HG02763 (cell line): ENCODE results near the gene NR2F1-AS1.

ENCODE experiments used
- ATAC-seq: cut with Tn5 transposase; IDR thresholded peaks from one replicate; pipeline ENCODE4 v1.9.1; 2021; ENCODE audit warnings: mild to moderate bottlenecking, moderate library complexity; ENCODE audit not compliant: unreplicated experiment

The NR2F1-AS1 gene

DNA sequence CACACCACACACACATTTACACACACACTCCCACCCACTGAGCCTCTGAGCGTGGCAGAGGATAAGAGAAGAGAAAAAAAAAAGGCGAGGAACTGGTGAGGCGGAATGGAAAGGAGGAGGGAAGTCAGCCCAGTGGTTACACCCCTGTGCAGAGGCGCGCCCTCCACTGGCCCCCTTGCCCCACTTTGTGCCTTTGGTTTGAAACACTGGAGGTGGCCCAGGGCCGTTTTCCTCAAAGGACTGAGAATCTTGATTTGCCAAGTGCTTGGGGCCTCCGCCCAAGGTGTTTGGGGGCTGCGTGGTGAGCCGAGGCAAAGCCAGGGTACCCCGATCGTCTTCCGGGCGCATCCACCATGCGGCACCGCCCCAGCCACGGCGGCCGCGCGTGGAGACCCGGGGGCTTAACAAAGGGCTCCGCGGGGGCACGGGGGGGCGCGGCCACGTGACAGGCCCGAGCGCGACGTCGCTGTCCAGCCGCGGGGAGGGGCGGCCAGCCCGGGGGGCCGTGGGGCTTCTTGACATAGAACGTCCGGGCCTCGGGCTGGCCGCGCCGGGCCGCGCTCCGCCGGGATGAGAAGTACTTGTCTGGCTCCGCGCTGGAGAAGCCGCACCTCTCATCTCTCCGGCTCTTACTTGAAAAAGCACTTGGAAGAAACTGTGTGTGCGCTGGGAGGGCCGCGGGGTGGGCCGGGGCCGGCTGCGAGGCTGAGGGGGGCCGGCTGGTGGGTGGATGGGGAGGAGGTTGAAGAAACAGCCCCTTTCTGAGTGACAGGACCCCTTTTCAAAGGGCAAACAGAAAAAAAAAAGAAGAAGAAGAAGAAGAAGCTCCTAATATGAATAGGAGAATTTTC is 23.0 kb upstream of the NR2F1-AS1 start:
- ATAC-seq: no peak

DNA sequence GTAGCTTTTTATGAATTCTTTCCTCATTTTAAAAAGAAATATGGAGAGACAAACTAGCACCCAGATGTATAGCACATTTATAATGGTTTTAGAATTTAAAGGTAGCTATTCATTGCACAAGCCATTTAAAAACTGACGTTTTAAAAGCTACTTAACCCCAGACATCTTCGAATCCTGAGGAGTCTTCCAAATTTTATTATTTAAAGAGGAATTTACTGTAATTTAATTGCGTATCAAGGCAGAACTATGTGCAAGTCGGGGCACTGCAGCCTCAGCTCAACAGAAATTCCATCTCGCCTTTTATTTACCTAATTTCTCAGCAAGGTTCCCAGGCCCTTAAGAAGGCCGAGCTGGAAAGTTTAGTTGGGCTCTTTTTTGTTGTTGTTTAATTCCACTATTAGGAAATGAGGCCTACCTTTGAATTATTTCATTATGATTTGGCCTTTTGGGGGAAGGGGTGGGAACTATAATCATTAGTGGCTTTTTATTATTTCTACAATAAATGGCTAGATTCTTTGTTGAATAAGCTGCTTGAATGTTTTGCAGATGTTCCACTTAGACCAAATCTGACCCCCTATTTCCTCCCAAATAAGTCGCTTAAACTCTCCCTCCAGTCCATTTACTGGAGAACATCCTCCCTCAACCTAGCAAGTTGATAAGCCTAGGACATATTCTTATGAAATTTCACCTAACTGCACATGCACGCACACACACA is 22.2 kb upstream of the NR2F1-AS1 start:
- ATAC-seq: no peak

- no peak for ATAC-seq
Observed at GRCh38 chr5:93602241-93603077, 21.4 kb upstream of the NR2F1-AS1 start.

DNA sequence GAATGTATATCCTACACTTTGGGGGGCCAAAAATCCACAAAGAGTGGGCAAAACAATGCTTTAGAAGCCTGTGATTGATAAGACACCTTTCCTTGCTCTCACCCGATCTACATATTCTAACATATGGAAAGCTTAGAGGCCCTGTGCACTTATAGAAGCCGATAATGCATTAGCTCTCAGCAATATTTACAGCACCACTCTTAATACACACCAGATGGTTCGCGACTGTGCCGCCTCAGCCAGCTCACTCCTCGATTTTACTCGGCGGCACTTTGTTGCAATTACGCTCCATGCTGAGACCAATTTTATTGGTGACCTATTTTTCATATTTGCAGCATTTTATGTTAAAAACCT is 20.8 kb upstream of the NR2F1-AS1 start:
- ATAC-seq: no peak

DNA sequence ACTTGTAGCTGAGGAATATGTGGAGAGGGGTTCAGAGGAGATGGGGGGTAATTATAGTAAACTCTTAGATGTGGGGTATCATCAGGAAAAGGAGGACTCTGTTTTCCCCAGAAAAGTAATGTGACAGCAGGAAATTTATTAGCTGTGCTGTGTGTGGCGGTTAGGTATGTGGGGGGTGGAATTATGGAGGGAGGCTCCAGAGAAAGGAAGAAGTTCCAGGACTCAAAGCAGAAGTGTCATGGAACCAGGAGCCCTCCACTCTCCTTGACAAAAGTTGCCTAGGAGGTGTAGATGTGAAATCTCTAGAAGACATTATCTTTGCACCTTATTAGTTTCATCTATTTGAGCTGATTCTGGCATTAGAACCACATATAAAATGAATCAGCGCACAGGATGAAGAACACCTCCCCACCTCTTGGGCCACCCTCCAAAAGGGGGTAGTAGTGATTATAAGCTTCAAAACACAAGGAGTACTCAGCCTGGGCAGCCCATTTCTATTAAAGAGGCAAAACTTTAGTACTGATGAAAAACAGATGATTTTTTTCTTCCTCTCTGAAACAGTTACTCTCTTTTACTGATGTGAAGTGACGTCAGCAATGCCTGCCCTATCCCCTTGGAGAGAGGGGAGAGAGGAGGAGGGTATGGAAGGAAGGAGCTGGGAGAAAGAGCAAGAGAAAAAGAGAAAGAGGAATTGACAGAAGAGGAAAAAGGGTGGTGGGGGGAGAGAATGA is 20.2 kb upstream of the NR2F1-AS1 start:
- no peak for ATAC-seq

GRCh38 chr5:93600409-93601070 is 19.5 kb upstream of the NR2F1-AS1 start:
- ATAC-seq: no peak

- no peak for ATAC-seq
Observed at GRCh38 chr5:93599399-93600120, 18.5 kb upstream of the NR2F1-AS1 start.

GRCh38 chr5:93599001-93599379 is 18.0 kb upstream of the NR2F1-AS1 start:
- ATAC-seq: no peak

GRCh38 chr5:93598091-93599000 is 17.3 kb upstream of the NR2F1-AS1 start:
- no peak for ATAC-seq

- no peak for ATAC-seq
Observed at GRCh38 chr5:93596676-93597490, 15.9 kb upstream of the NR2F1-AS1 start.

GRCh38 chr5:93596310-93596675 is 15.3 kb upstream of the NR2F1-AS1 start:
- no peak for ATAC-seq

GRCh38 chr5:93595420-93596147 is 14.6 kb upstream of the NR2F1-AS1 start:
- ATAC-seq: no peak

- ATAC-seq: no peak
Observed at GRCh38 chr5:93594591-93595419, 13.8 kb upstream of the NR2F1-AS1 start.

GRCh38 chr5:93593476-93594131 is 12.6 kb upstream of the NR2F1-AS1 start:
- no peak for ATAC-seq

DNA sequence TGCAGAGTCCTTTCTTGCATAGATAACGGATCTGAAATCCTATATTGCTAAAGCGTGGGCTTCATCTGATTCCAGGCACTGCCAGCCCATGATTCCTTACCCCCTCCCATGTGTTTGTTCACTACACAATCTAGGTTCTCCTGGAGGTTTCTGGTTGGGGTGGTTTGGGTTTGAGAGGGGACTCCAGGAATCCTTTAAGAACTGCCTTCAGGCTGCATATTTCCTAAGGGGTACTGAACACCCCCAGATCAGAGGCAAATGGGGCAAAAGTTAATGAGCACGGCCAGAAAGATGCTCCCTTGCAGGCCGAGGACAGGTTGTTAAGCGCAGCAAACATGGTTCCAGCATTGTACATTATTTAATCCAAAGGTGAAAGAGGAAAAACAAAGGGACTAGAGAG is 11.9 kb upstream of the NR2F1-AS1 start:
- ATAC-seq: no peak
